Stimulated activated CD4-positive, alpha-beta T cell treated with anti-CD3 and anti-CD28 coated beads, Interleukin-2, amount 100 ng/mL, for 48 hours (primary cell): ENCODE data around the gene ACER1.
A peak's percentile ranks its signal among the peaks of the same experiment; 100 is the strongest.

Source experiments
- DNase-seq, 2 donors: peaks; one replicate each; pipeline ENCODE4 v3.0.0-alpha.2; 2020

ACER1 gene

GRCh38 chr19:6263735-6264444 lies 69.5 kb downstream of the ACER1 start:
- no peak for DNase-seq

GRCh38 chr19:6263306-6263705 lies 70.1 kb downstream of the ACER1 start:
- DNase-seq, result no peak

- DNase-seq, result no peak
Measured at GRCh38 chr19:6262519-6262918, 70.9 kb downstream of the ACER1 start.

GRCh38 chr19:6261883-6262282 lies 71.5 kb downstream of the ACER1 start:
- DNase-seq, result no peak

- peak in 1 of 2 donors; percentile 36 for DNase-seq
Measured at GRCh38 chr19:6260912-6261650, 72.3 kb downstream of the ACER1 start.

GRCh38 chr19:6260376-6260775 lies 73.0 kb downstream of the ACER1 start:
- no peak for DNase-seq

- no peak for DNase-seq
Measured at GRCh38 chr19:6259312-6259861, 74.0 kb downstream of the ACER1 start.

- DNase-seq, result no peak
Measured at GRCh38 chr19:6258812-6259311, 74.5 kb downstream of the ACER1 start.
